H9 (cell line): ENCODE measurements around the gene FHIT. TPM values are rescaled to one million over a fixed set of nuclear protein-coding genes. Genes with fewer than 3 reads are reported as not detected.

Experiments used
- DNase-seq: peaks from one replicate; pipeline ENCODE4 v3.0.0-alpha.2; 2017
- H2AFZ ChIP-seq: one replicate; pipeline ENCODE4 v1.6.1; 2013; ENCODE audit warnings: mild to moderate bottlenecking, low read length, control low read depth, moderate library complexity
- H2AK5ac ChIP-seq: 2 replicates; pipeline ENCODE4 v1.6.1; 2013; ENCODE audit warnings: low read length, control low read depth, mixed read lengths; ENCODE audit not compliant: insufficient read length
- H2BK120ac ChIP-seq: one replicate; pipeline ENCODE4 v1.6.1; 2013; ENCODE audit warnings: low read depth, mild to moderate bottlenecking, low read length, control low read depth, inconsistent platforms; ENCODE audit not compliant: poor library complexity, severe bottlenecking
- H2BK12ac ChIP-seq: 2 replicates; pipeline ENCODE4 v1.6.1; 2013; ENCODE audit warnings: low read length, control low read depth, mixed read lengths, low read depth; ENCODE audit not compliant: insufficient read length
- H2BK15ac ChIP-seq: 2 replicates; pipeline ENCODE4 v1.6.1; 2013; ENCODE audit warnings: low read depth, low read length, control low read depth
- H2BK20ac ChIP-seq: one replicate; pipeline ENCODE4 v1.6.1; 2013; ENCODE audit warnings: low read depth, mild to moderate bottlenecking, low read length, control low read depth, inconsistent platforms; ENCODE audit not compliant: poor library complexity, severe bottlenecking
- H2BK5ac ChIP-seq: 2 replicates; pipeline ENCODE4 v1.6.1; 2013; ENCODE audit warnings: low read length, control low read depth, mixed read lengths; ENCODE audit not compliant: insufficient read length
- H3K14ac ChIP-seq: 2 replicates; pipeline ENCODE4 v1.6.1; 2013; ENCODE audit warnings: low read length, control low read depth; ENCODE audit not compliant: insufficient read depth
- H3K18ac ChIP-seq: 2 replicates; pipeline ENCODE4 v1.6.1; 2013; ENCODE audit warnings: low read depth, mild to moderate bottlenecking, mixed read lengths, low read length, control low read depth; ENCODE audit not compliant: insufficient read length
- H3K23ac ChIP-seq: 2 replicates; pipeline ENCODE4 v1.6.1; 2013; ENCODE audit warnings: low read length, control low read depth, mixed read lengths, low read depth; ENCODE audit not compliant: insufficient read length
- H3K23me2 ChIP-seq: 2 replicates; pipeline ENCODE4 v1.6.1; 2013; ENCODE audit warnings: low read depth, mild to moderate bottlenecking, mixed read lengths, low read length, control low read depth; ENCODE audit not compliant: insufficient read length, poor library complexity, severe bottlenecking
- H3K27ac ChIP-seq: 2 replicates; pipeline ENCODE4 v1.5.1; 2013; ENCODE audit warnings: low read length, control low read depth, mixed read lengths, low read depth; ENCODE audit not compliant: insufficient read length
- H3K27me3 ChIP-seq: 2 replicates; pipeline ENCODE4 v1.6.1; 2013; ENCODE audit warnings: low read length, control low read depth, inconsistent platforms; ENCODE audit not compliant: insufficient read depth
- H3K4ac ChIP-seq: 2 replicates; pipeline ENCODE4 v1.6.1; 2013; ENCODE audit warnings: low read depth, mild to moderate bottlenecking, control low read depth, inconsistent platforms, low read length, moderate library complexity
- H3K4me1 ChIP-seq: 2 replicates; pipeline ENCODE4 v1.6.1; 2013; ENCODE audit warnings: low read length, control low read depth, inconsistent platforms; ENCODE audit not compliant: insufficient read depth
- H3K4me2 ChIP-seq: 2 replicates; pipeline ENCODE4 v1.6.1; 2013; ENCODE audit warnings: low read length, control low read depth, mixed read lengths; ENCODE audit not compliant: insufficient read length, insufficient read depth
- H3K56ac ChIP-seq: 2 replicates; pipeline ENCODE4 v1.6.1; 2013; ENCODE audit warnings: low read depth, mild to moderate bottlenecking, mixed read lengths, low read length, control low read depth; ENCODE audit not compliant: insufficient read length
- H3K79me1 ChIP-seq: 2 replicates; pipeline ENCODE4 v1.6.1; 2013; ENCODE audit warnings: low read depth, mild to moderate bottlenecking, moderate library complexity, low read length, control low read depth, inconsistent platforms; ENCODE audit not compliant: insufficient read depth, poor library complexity, severe bottlenecking
- H3K79me2 ChIP-seq: 2 replicates; pipeline ENCODE4 v1.6.1; 2013; ENCODE audit warnings: low read length, control low read depth, inconsistent platforms; ENCODE audit not compliant: insufficient read depth
- H3K9ac ChIP-seq: 2 replicates; pipeline ENCODE4 v1.6.1; 2013; ENCODE audit warnings: low read length, control low read depth, mixed read lengths; ENCODE audit not compliant: insufficient read length; ENCODE audit errors: extremely low read depth
- H3K9me3 ChIP-seq: one replicate; pipeline ENCODE4 v1.6.1; 2013; ENCODE audit warnings: low read depth, low read length, inconsistent platforms; ENCODE audit not compliant: control insufficient read depth
- H3T11ph ChIP-seq: one replicate; pipeline ENCODE4 v1.6.1; 2013; ENCODE audit warnings: mild to moderate bottlenecking, low read length, control low read depth, inconsistent platforms
- H4K20me1 ChIP-seq: one replicate; pipeline ENCODE4 v1.6.1; 2013; ENCODE audit not compliant: control insufficient read depth, insufficient read length, insufficient read depth
- H4K5ac ChIP-seq: 2 replicates; pipeline ENCODE4 v1.6.1; 2013; ENCODE audit warnings: low read depth, mild to moderate bottlenecking, mixed read lengths, low read length, control low read depth; ENCODE audit not compliant: insufficient read length
- H4K8ac ChIP-seq: replicated peaks from 2 replicates; pipeline ENCODE4 v1.6.1; 2013; ENCODE audit warnings: low read length, control low read depth, mixed read lengths, low read depth; ENCODE audit not compliant: insufficient read length
- H4K91ac ChIP-seq: 2 replicates; pipeline ENCODE4 v1.6.1; 2013; ENCODE audit warnings: low read depth, mild to moderate bottlenecking, moderate library complexity, mixed read lengths, low read length, control low read depth; ENCODE audit not compliant: insufficient read length
- H3K27ac Mint-ChIP-seq, 3 experiments: 2 replicates in 2 of 3; 3 replicates in 1 of 3; pipeline ENCODE4 v1.8.0; 2020 to 2021; ENCODE audit warnings: mixed read lengths in 3 of 3, mild to moderate bottlenecking in 1 of 3, moderate library complexity in 1 of 3
- H3K27me3 Mint-ChIP-seq: 2 replicates; pipeline ENCODE4 v1.8.0; 2021; ENCODE audit warnings: low read depth, mild to moderate bottlenecking, moderate library complexity, mixed read lengths
- H3K36me3 Mint-ChIP-seq, 3 experiments: 2 replicates in 2 of 3; 3 replicates in 1 of 3; pipeline ENCODE4 v1.8.0; 2020 to 2021; ENCODE audit warnings: low read depth in 3 of 3, mixed read lengths in 3 of 3; ENCODE audit not compliant: insufficient read depth in 1 of 3
- H3K4me1 Mint-ChIP-seq, 2 experiments: 2 replicates each; pipeline ENCODE4 v1.8.0; 2020; ENCODE audit warnings: mixed read lengths in 2 of 2
- H3K4me3 Mint-ChIP-seq, 2 experiments: 2 replicates in 1 of 2; 3 replicates in 1 of 2; pipeline ENCODE4 v1.8.0; 2020 to 2021; ENCODE audit warnings: mild to moderate bottlenecking in 2 of 2, mixed read lengths in 2 of 2, moderate library complexity in 1 of 2
- H3K9me3 Mint-ChIP-seq, 2 experiments: 2 replicates in 1 of 2; 3 replicates in 1 of 2; pipeline ENCODE4 v1.8.0; 2020; ENCODE audit warnings: mild to moderate bottlenecking in 2 of 2, mixed read lengths in 2 of 2, moderate library complexity in 1 of 2
- CTCF ChIP-seq: fragments of 200-600 bp; sonication (generic); conservative IDR thresholded peaks from 3 replicates; pipeline ENCODE4 v1.8.0; 2021; ENCODE audit warnings: antibody characterized with exemption, mild to moderate bottlenecking
- WGBS: extraction: QIAGEN DNeasy Blood & Tissue Kit; methylation state at CpG from one replicate; pipeline ENCODE4 v1.1.7; 2013; ENCODE audit warnings: missing lambda C conversion rate, low lambda C conversion rate, mixed read lengths; ENCODE audit not compliant: insufficient read length; ENCODE audit errors: extremely low coverage; 5-methylcytosine and 5-hydroxymethylcytosine counted together
- total RNA-seq: library from RNA; stranded (reverse); gene quantifications from 2 replicates; pipeline ENCODE4 v1.2.1, GENCODE V29; 2021

The FHIT gene
- total RNA-seq, 1 experiment from 2014 or later = 3.0 TPM

- no peak overlapping the region for H3K4ac ChIP-seq
- H3K27me3 ChIP-seq = no peaks in the 10 kb centered on the region
- Mint-ChIP-seq H3K9me3 (no peaks in the 10 kb centered on the region), H3K27ac (no peak overlapping the region; a peak in 1 of 7 replicates), H3K4me1 (peaks cover 3 to 4% of the 10 kb centered on the region in 2 experiments; a peak in 2 of 4 replicates), H3K27me3 (no peaks in the 10 kb centered on the region), H3K36me3 (no peaks in the 10 kb centered on the region), H3K4me3 (no peak overlapping the region)
- no peak for TF ChIP-seq CTCF
- peaks cover 2% of the 10 kb centered on the region for H3K79me1 ChIP-seq
- no peak overlapping the region for H2BK20ac ChIP-seq
- no peaks in the 10 kb centered on the region for H3K4me1 ChIP-seq
- H3K23me2 ChIP-seq = no peaks in the 10 kb centered on the region
- WGBS = no CpG with 5 or more reads among the region's 6 CpGs
- no peak overlapping the region for H3K14ac ChIP-seq
- no peak overlapping the region for H3K56ac ChIP-seq
- H2BK15ac ChIP-seq = no peak overlapping the region
- no peak overlapping the region for H2BK5ac ChIP-seq
- H2BK12ac ChIP-seq = no peak overlapping the region
- H3K9me3 ChIP-seq = no peaks in the 10 kb centered on the region
- no peak overlapping the region for H3T11ph ChIP-seq
- no peak overlapping the region for H2BK120ac ChIP-seq
- no peak overlapping the region for H3K23ac ChIP-seq
- H3K79me2 ChIP-seq = no peaks in the 10 kb centered on the region
- H4K8ac ChIP-seq = no peak overlapping the region
- H3K18ac ChIP-seq = no peak overlapping the region
- no peak overlapping the region for H3K27ac ChIP-seq
- no peak overlapping the region for H2AK5ac ChIP-seq
- no peak overlapping the region for H2AFZ ChIP-seq
- no peak overlapping the region for H4K5ac ChIP-seq
- H4K91ac ChIP-seq = no peak overlapping the region
- DNase-seq = no peak
- no peak overlapping the region for H3K9ac ChIP-seq
- H4K20me1 ChIP-seq = no peaks in the 10 kb centered on the region
- H3K4me2 ChIP-seq = no peak overlapping the region
These were observed 25.0 kb downstream of the FHIT start for GRCh38 chr3:61226166-61226686.
